ENCODE data around the gene SCAI.
"Not testable (repeated sequence)": the region's sequence is repeated elsewhere in the genome, so short reads cannot be mapped to it uniquely, and the experiment has no call there.

The SCAI gene

DNA sequence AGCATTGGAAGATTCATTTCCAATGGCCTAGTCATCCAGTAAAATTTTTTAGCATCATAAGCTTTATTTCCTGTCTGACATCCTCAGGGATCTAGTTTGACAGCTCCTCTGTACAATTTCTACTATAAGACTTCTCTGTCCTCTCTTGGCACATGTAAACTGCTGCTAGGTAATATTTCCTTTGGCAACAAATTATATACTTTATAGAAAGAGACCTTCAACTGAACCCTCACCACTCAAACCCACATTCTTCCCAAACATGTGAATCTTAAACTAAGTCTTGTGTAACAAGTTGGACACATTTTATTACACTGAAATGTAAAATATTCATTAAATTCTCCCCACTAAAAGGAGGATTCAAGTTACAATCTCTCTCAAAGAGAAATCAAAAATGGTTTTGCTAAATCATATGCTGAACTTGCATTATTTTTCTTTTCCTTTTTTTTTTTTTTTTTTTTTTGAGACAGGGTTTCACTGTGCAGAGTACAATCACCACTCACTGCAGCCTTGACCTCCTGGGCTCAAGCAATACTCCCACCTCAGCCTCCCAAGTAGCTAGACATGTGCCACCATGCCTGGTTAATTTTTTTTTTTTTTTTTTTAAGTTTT lies 36.9 kb downstream of the SCAI start:
- DNase-seq (ENCODE audit: low read depth): no peak

GRCh38 chr9:125103770-125104460 lies 39.4 kb downstream of the SCAI start:
- no peak for DNase-seq (ENCODE audit: low read depth)

DNA sequence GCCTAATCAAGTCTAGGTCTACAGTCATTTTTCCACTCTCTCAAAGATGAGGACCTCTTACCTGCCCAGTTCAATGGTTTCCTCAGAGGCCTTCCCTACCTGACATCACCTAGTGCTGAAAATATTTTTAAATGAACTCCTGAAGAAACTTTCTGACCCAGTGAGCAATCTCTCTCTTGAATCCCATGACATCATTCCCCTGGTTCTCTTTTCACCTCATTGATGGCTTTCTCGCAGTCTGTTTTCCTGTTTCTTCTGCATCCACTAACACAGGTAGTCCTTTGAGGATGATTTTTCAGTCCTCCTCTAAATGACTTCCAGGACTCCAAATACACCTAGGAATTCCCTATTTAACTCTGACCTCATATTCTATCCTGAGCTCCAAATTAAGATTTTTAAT lies 40.3 kb downstream of the SCAI start:
- no peak for DNase-seq (ENCODE audit: low read depth)

DNA sequence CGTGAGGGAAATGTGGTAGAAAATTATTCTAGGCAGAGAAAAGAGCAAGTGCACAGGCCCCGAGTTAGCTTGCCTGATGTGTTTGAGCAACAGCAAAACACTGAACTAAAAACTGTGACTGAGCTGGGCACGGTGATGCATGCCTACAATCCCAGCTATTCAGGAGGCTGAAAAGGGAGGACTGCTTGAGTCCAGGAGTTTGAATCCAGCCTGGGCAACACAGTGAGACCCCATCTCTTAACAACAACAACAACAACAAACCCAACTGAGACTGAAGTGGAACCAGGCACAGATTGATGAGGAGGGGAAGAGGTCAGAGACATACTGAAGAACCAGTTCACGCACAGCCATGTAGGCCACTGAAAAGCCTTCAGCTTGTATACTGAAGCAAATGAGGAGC lies 42.5 kb downstream of the SCAI start:
- DNase-seq (ENCODE audit: low read depth): no peak

DNA sequence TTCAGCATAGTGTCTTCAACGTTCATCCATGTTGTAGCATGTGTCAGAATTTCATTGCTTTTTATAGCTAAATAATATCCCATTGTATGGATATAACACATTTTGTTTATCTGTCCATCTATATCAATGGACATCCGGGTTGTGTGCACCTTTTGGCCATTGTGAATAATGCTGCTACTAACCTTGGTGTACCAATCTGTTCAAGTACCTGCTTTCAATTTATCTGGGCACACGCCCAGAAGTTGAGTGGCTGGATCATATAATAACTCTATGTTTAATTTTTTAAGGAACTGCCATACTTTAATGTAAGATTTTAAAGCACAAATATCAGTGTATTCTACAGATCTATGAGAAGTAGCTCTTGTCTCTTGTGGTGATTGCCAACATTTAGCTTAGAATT lies 43.5 kb downstream of the SCAI start:
- DNase-seq (ENCODE audit: low read depth): no peak

DNA sequence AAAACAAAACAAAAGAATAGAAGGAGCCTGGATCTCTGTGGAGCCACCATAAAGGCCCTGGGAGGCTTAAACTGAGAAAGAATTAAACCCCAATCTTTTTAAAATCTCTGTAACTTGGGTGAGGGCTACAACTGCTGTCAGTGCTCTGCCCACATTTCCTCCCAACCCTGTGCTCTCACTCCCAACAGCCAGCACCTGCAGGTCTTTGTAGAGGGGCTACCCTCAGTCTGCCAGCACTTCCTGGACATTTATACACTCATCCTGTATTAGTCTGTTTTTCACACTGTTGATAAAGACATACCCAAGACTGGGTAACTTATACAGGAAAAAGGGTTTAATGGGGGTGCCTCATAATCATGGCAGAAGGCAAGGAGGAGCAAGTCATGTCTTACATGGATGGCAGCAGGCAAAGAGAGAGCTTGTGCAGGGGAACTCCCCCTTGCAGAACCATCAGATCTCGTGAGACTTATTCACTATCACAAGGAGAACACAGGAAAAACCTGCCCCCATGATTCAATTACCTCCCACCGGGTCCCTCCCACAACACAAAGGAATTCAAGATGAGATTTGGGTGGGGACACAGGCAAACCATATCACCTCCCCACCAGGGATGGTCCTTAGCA lies 47.4 kb downstream of the SCAI start:
- DNase-seq (ENCODE audit: low read depth): no peak

- DNase-seq (ENCODE audit: low read depth): no peak
These were observed 52.2 kb downstream of the SCAI start for GRCh38 chr9:125091121-125091520.

- no peak for DNase-seq (ENCODE audit: low read depth)
These were observed 54.0 kb downstream of the SCAI start for GRCh38 chr9:125089331-125089730.

DNA sequence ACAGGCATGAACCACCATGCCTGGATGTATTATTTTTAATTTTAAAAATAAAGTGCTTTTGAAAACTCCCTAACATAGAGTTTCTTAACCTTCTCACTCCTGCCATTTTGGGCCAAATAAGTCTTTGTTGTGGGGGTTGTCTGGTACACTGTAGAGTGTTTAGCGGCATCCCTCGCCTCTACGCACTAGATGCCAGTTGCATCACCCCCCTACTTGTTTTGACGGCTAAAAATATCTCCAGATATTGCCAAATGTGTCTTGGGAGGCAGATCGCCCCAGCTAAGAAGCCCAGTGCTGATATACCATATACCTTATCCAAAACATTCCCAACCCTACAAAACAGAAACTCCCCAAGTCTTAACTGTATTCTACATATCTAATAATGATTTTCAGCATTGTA lies 54.6 kb downstream of the SCAI start:
- DNase-seq (ENCODE audit: low read depth): no peak

DNA sequence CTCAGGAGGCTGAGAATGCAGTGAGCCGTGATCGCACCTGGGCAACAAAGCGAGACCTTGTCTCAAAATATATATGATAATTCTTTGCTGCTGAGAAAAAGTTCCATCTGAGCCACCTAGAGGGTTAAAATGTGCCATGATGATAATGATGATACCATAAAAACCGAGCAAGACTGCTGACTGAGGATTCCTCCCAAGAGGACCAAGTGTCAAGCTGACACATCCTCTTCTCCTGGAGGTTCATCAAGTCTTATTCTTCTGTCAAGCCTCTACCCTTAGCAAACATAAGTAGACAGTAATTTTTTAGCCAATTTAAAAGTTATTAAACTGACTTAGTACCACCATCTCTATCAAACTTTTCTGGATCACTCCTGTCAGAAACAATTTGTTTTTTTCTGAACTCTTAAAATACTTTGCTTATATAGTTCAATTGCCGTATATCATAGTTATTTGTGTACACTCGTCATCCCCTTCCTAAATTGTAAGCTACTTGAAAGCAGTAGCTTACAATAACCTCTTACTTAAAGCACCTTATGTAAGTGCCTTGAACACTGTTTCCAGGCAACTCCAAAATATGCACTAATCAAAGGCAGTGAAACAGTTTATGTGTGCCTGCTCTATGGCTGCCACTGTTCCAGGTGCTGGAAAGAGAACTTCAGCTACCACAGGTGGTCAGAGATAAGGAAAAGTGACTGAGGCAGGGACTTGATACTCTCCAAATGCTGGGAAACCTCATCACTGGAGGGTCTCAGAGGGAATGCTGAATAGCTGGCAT lies 57.4 kb downstream of the SCAI start:
- DNase-seq (ENCODE audit: low read depth): no peak

DNA sequence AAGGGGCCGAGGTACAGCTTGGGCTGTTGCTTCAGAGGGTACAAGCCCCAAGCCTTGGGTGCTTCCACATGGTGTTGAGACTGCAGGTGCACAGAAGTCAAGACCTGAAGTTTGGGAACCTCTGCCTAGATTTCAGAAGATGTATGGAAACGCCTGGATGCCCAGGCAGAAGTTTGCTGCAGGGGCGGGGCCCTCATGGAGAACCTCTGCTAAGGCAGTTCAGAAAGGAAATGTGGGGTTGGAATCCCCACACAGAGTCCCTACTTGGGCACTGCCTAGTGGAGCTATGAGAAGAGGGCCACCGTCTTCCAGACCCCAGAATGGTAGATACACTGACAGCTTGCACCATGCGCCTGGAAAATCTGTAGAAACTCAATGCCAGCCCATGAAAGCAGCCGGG lies 61.1 kb downstream of the SCAI start:
- not testable (repeated sequence) for DNase-seq (ENCODE audit: low read depth)

DNA sequence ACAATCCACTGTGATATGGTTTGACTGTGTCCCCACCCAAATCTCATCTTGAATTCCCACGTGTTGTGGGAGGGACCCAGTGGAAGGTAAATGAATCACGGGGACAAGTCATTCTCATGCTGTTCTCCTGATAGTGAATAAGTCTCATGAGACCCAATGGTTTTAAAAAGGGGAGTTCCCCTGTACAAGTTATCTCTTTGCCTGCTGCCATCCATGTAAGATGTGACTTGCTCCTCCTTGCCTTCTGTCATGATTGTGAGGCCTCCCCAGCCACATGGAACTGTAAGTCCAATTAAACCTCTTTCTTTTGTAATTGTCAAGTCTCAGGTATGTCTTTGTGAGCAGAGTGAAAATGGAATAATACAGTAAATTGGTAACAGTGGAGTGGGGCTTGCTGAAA lies 62.5 kb downstream of the SCAI start:
- not testable (repeated sequence) for DNase-seq (ENCODE audit: low read depth)

DNA sequence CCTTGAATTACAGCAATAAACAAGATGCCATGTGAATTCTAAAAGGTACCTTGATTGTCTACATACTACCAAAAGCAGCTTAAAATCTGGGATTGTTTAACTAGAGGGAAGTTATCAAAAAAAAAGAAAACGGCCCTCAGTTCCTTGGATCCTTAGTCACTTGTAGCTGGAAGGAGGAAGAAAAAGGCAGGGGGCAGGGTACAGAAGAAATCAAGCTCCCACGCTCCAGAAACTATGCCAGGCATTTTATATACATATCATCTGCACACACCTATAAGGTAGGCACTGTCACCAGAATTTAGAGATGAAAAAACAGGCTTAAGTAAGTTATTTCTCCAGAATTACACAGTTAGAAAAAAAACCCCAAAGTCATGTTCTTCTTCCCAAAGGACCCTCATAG lies 63.4 kb downstream of the SCAI start:
- DNase-seq (ENCODE audit: low read depth): no peak

DNA sequence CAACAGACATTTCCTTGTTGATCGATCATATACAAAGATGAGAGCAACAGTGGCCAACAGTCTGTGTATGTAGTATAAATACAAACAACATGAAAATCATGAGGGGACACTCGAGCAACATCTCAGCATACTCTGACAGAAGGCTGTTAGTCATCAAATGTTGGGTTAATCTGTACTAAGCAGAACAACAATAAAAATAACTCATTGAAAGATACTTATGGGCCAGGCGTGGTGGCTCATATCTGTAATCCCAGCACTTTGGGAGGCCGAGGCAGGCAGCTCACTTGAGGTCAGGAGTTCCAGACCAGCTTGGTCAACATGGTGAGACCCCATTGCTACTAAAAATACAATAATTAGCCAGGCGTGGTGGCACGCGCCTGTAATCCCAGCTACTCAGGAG lies 67.3 kb downstream of the SCAI start:
- no peak for DNase-seq (ENCODE audit: low read depth)

GRCh38 chr9:125074976-125075375 lies 68.4 kb downstream of the SCAI start:
- DNase-seq (ENCODE audit: low read depth): no peak

- DNase-seq (ENCODE audit: low read depth): no peak
These were observed 76.3 kb downstream of the SCAI start for GRCh38 chr9:125066839-125067619.

GRCh38 chr9:125061391-125061790 lies 81.9 kb downstream of the SCAI start:
- no peak for DNase-seq (ENCODE audit: low read depth)

GRCh38 chr9:125049212-125050049 lies 93.9 kb downstream of the SCAI start:
- DNase-seq (ENCODE audit: low read depth): no peak

GRCh38 chr9:125043631-125044030 lies 99.7 kb downstream of the SCAI start:
- DNase-seq (ENCODE audit: low read depth): no peak

- no peak for DNase-seq (ENCODE audit: low read depth)
These were observed 100.2 kb downstream of the SCAI start for GRCh38 chr9:125043148-125043547.

GRCh38 chr9:125038166-125038565 lies 105.2 kb downstream of the SCAI start:
- DNase-seq (ENCODE audit: low read depth): no peak
